Keratinocyte (primary cell): ENCODE data around the gene DDIT3.
"Not testable (repeated sequence)": the region's sequence is repeated elsewhere in the genome, so short reads cannot be mapped to it uniquely, and the experiment has no call there.

Experiments used
- CTCF ChIP-seq, 3 experiments: IDR thresholded peaks in 1 of 3; conservative IDR thresholded peaks in 1 of 3; optimal IDR thresholded peaks in 1 of 3; 2 replicates in 2 of 3; 3 replicates in 1 of 3; pipeline versions ENCODE3 to v1.5.1; 2011; ENCODE audit warnings: low read length in 3 of 3, mild to moderate bottlenecking in 3 of 3, moderate library complexity in 2 of 3, control low read depth in 1 of 3, inconsistent platforms in 1 of 3; ENCODE audit not compliant: insufficient read depth in 2 of 3; ENCODE audit errors: extremely low read depth in 1 of 3
- EZH2 ChIP-seq: IDR thresholded peaks from one replicate; pipeline ENCODE4 v1.6.1; 2012; ENCODE audit warnings: inconsistent platforms, mild to moderate bottlenecking, low read length, moderate library complexity

DNA sequence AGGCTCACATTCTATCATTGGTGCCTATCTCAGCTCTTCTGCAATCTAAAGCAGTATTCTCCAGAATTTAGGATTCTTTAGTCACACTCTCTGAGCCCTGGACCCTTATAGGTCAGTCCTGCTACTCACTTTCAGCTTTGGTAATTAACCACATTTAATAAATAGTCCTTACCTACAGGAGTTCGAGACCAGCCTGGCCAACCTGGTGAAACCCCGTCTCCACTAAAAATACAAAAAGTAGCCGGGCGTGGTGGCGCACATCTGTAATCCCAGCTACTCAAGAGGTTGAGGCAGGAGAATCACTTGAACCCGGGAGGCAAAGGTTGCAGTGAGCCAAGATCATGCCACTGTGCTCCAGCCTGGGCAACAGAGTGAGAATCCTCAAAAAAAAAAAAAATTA lies 6.6 kb downstream of the DDIT3 start:
- TF ChIP-seq EZH2; CTCF (optimal IDR thresholded peaks at IDR 0.05 in 1 of 3, IDR thresholded peaks at IDR 0.05 in 1 of 3, conservative IDR thresholded peaks at IDR 0.05 in 1 of 3; ENCODE audit: extremely low read depth in 1 of 3, insufficient read depth in 2 of 3, low read length in 3 of 3): not testable (repeated sequence)
